OCI-LY7 (cell line): ENCODE data around the gene JAKMIP2.

Experiments used
- EZH2phosphoT487 ChIP-seq: fragments of 200-600 bp; sonication (generic); IDR thresholded peaks from 2 replicates; pipeline ENCODE4 v1.6.1; 2018; ENCODE audit warnings: low read depth, borderline replicate concordance, mild to moderate bottlenecking, mixed run types, antibody characterized with exemption, low read length, moderate library complexity, mixed read lengths
- TF ChIP-seq, protein P1 (sequence below): fragments of 200-600 bp; sonication (generic); conservative IDR thresholded peaks from 2 replicates; pipeline ENCODE4 v1.5.1; 2014; ENCODE audit warnings: mild to moderate bottlenecking, antibody characterized with exemption, low read length, moderate library complexity, mixed read lengths

DNA sequence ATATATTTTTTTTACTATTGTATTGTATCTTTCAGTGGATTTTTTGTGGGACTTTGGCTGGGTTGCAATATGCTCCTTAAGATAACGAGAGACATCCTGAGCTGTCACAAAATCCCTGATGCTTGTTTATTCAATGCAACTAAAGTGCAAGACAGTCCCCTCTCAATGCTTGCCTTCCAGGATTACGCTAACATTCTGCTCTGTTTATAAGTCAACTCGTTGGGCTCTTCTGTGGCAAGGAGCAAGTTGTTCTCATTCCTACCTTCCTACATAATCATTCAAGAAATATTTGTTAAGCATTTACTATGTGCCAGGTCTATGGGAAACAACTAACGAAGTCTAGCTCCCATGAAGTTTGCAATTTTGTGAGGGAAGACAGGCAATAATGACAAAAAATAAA is 40.4 kb downstream of the JAKMIP2 start:
- TF ChIP-seq, protein P1, sequence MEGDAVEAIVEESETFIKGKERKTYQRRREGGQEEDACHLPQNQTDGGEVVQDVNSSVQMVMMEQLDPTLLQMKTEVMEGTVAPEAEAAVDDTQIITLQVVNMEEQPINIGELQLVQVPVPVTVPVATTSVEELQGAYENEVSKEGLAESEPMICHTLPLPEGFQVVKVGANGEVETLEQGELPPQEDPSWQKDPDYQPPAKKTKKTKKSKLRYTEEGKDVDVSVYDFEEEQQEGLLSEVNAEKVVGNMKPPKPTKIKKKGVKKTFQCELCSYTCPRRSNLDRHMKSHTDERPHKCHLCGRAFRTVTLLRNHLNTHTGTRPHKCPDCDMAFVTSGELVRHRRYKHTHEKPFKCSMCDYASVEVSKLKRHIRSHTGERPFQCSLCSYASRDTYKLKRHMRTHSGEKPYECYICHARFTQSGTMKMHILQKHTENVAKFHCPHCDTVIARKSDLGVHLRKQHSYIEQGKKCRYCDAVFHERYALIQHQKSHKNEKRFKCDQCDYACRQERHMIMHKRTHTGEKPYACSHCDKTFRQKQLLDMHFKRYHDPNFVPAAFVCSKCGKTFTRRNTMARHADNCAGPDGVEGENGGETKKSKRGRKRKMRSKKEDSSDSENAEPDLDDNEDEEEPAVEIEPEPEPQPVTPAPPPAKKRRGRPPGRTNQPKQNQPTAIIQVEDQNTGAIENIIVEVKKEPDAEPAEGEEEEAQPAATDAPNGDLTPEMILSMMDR = no peak
- TF ChIP-seq EZH2phosphoT487 = no peak
